WERI-Rb-1 (cell line): ENCODE measurements around the gene FNDC3B.

ENCODE experiments used
- DNase-seq: peaks from one replicate; pipeline ENCODE4 v3.0.0-alpha.2; 2020
- H3K27ac ChIP-seq: fragments of 250-450 bp; sonication (Bioruptor Pico); 2 replicates; pipeline ENCODE4 v1.5.1; 2020; ENCODE audit warnings: mild to moderate bottlenecking, moderate library complexity
- H3K27me3 ChIP-seq: fragments of 250-450 bp; sonication (Bioruptor Pico); 2 replicates; pipeline ENCODE4 v1.5.1; 2021; ENCODE audit warnings: mild to moderate bottlenecking, low read depth, moderate library complexity; ENCODE audit not compliant: insufficient read depth, severe bottlenecking
- H3K36me3 ChIP-seq: fragments of 250-450 bp; sonication (Bioruptor Pico); 2 replicates; pipeline ENCODE4 v1.5.1; 2020; ENCODE audit warnings: mild to moderate bottlenecking, moderate library complexity
- H3K4me3 ChIP-seq: 2 replicates; pipeline ENCODE4 v1.5.1; 2011; ENCODE audit warnings: low read depth, mild to moderate bottlenecking, control low read depth, low read length
- H3K9me3 ChIP-seq: fragments of 250-450 bp; sonication (Bioruptor Pico); 2 replicates; pipeline ENCODE4 v1.5.1; 2021; ENCODE audit warnings: mild to moderate bottlenecking, moderate library complexity; ENCODE audit not compliant: severe bottlenecking
- TF ChIP-seq, protein P1 (sequence below): IDR thresholded peaks from 2 replicates; pipeline ENCODE4 v1.5.1; 2011; ENCODE audit warnings: low read depth, mild to moderate bottlenecking, control low read depth, inconsistent platforms, low read length

FNDC3B gene

DNA sequence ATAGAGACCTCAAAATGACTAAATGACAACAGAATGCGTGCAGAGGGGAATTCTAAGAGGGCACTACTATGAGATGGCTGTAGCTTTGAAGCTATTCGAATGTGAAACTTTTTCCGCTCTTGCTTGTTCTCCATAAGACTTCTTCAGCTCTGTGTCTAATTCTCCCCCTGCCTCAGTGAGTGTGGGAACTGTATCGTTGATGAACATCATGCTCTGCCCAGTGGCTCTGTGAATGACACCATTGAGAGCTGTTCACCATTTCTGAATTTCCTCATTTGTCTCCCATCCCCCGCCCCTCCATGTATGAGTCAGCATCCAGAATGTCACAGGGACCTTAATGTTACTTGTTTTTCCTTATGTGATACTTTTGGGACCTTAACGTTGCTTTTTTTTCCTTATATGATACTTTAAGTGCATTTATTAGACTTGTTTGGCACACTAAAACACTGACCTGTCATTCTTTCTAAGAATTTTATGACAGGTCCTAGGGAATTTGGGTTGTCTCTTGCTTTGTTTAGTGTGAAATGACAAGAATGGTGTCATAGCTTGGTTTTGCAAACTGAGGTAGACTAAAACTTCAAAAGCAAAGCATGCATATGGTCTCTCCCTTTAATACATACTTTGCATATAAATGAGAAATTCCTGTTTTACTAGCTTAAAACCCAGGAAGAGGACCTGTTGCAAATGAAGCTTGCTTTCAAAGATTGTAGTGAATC, 99.6 kb downstream of the FNDC3B start:
- Histone ChIP-seq H3K9me3 (no peaks in the 10 kb centered on the region), H3K36me3 (no peaks in the 10 kb centered on the region), H3K27ac (no peak overlapping the region), H3K27me3 (no peaks in the 10 kb centered on the region), H3K4me3 (no peak overlapping the region)
- no peak for DNase-seq
- TF ChIP-seq, protein P1, sequence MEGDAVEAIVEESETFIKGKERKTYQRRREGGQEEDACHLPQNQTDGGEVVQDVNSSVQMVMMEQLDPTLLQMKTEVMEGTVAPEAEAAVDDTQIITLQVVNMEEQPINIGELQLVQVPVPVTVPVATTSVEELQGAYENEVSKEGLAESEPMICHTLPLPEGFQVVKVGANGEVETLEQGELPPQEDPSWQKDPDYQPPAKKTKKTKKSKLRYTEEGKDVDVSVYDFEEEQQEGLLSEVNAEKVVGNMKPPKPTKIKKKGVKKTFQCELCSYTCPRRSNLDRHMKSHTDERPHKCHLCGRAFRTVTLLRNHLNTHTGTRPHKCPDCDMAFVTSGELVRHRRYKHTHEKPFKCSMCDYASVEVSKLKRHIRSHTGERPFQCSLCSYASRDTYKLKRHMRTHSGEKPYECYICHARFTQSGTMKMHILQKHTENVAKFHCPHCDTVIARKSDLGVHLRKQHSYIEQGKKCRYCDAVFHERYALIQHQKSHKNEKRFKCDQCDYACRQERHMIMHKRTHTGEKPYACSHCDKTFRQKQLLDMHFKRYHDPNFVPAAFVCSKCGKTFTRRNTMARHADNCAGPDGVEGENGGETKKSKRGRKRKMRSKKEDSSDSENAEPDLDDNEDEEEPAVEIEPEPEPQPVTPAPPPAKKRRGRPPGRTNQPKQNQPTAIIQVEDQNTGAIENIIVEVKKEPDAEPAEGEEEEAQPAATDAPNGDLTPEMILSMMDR = no peak

DNA sequence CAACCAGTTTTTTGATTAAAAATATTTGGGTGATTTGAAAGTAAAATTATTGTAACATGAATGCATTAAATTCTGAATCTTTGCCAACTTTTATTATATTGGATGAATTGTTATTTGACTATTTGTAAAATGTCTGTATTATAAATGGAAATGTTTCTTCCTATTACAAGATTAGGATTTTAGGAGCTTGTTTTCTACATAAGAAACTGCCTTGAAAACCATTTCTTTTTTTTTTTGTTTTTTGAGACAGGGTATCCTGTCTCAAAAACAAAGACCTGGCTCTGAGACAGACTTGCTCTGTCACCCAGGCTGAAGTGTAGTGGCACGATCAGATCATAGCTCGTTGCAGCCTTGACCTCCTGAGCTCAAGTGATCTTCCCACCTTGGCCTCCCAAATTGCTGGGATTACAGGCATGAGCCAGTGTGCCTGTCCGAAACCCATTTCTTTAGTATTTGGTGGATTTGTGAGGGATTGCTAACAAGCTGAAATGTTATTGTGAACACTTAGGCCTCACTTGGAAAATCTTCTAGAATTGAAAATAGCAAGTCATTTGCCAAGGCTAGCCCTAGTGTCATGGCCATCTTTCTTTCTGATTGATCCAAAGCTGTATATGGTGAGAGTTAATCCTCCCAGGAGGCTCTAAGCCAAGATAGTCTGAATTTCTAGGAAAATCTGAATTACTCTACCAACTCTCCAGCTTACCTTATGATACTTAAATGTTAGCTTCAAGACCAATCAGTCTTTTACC, 100.3 kb downstream of the FNDC3B start:
- Histone ChIP-seq H3K27ac (no peak overlapping the region), H3K36me3 (no peaks in the 10 kb centered on the region), H3K4me3 (no peak overlapping the region), H3K27me3 (no peaks in the 10 kb centered on the region), H3K9me3 (no peaks in the 10 kb centered on the region)
- TF ChIP-seq, protein P1 = no peak
- no peak for DNase-seq

DNA sequence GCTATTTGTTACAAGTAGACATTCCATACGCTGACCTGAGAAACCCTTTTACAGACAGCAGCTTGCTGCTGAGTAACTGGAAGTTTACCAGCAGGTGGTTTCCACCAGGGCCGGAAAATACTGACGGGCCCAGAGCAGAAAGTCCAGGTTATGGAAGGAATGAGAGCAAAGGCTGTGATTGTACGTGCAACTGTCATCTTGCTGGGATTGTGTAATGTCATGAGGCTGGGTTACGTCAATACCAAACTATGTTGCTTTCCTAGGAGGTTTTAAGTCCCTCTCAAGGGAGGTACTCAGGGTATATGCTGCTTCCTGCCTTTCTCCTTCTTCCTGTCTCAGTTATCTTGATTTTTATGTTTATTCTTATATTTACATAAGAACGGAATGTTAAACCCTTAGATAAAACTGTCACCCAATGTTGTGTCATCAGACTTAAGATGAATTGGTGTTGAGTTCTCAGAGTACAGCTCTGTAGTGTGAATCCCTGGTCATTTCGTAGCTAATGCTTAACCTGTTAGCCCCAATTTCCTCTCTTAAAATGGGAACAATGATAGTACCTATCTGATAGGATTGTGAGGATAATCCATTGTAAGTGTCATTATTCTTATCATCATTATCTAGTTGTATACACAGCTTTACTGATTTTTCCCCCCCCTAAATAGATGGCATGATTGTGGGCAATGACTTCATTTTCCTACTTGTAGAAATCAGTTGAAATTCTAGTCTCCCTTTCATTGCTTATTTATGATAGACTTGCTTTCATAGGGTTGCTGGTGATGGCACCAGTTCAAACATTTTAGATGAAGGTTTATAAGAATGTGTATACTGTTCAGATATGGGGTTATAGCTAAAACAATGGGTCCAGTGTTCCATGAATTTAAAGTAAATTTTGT, 101.4 kb downstream of the FNDC3B start:
- TF ChIP-seq, protein P1 = no peak
- H3K9me3 ChIP-seq = no peaks in the 10 kb centered on the region
- no peak overlapping the region for H3K4me3 ChIP-seq
- no peaks in the 10 kb centered on the region for H3K27me3 ChIP-seq
- H3K36me3 ChIP-seq = no peaks in the 10 kb centered on the region
- DNase-seq = no peak
- no peak overlapping the region for H3K27ac ChIP-seq

DNA sequence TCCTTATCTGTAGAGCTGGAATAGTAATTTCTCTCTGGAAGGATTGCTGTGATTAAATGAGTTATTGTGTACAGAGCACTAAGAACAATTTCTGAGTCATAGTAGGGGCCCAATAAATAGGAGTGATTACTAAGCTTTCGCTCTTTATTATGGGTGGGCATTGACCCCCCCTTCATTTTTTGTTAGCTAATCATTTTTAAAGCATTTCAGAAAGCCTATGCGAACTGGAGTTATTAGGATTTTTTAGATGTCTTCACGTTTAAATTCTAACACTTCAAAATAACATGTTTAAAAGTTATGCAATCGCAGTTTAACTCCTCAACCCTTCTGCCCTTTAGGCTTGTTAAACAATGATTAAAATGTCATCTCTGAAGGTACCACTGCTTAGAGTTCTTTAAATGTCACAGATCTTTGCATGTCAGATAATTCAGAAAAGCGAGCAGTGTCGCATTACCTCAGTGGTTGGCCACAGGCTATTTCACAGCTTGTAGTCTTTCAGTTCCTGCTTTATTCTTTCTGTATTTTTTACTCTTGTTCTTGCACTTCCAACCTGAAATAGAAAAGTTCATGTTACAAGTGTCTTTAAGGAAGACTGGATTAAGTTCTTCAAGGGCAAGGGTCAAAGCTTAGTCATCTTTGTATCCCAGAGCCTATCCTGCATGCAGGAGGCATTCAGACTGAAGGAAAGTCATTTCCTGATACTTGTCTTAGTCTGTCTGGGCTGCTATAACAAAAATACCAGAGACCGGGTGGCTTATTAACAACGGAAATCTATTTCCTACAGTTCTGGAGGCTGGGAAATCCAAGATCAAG, 102.9 kb downstream of the FNDC3B start:
- DNase-seq = no peak
- Histone ChIP-seq H3K4me3 (no peak overlapping the region), H3K27ac (no peak overlapping the region), H3K27me3 (no peaks in the 10 kb centered on the region), H3K36me3 (no peaks in the 10 kb centered on the region), H3K9me3 (no peaks in the 10 kb centered on the region)
- TF ChIP-seq, protein P1 = no peak

DNA sequence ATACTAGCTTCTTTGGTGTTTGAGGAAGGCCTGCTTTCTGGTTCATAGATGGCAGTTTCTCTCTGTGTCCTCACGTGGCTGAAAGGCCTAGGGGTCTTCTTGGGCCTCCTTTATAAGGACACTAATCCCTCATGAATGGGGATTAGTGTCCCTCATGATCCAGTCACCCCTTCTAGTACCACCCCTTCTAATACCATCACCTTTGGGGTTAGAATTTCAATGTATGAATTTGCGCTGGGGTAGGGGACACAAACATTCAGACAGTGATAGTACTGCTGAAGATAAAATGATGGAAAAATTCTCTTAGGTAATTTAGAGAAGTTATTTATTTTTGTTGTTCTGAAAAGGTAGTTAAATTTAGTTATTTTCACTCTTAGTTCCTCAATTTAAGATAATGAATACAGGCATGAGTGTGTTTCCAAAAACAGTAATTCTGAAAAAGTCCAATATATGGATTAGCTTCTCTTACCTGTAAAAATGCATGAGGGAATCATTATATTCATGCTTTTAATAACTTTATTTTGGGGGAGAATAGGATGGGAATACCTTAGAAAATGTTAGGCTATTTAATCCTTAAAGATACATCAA, 103.6 kb downstream of the FNDC3B start:
- Histone ChIP-seq H3K27ac (no peak overlapping the region), H3K4me3 (no peak overlapping the region), H3K9me3 (no peaks in the 10 kb centered on the region), H3K27me3 (no peaks in the 10 kb centered on the region), H3K36me3 (no peaks in the 10 kb centered on the region)
- no peak for DNase-seq
- TF ChIP-seq, protein P1 = no peak
